Testis (tissue), 2 donors: ENCODE results near the gene ADAMTS13.

Source experiments
- CTCF ChIP-seq, 3 experiments: fragments of 450-650 bp in 2 of 3; fragments of 200-600 bp in 1 of 3; sonication (generic) in 1 of 3; IDR thresholded peaks; one replicate each; pipeline ENCODE4 v1.5.1; 2016 to 2019; ENCODE audit warnings: antibody characterized with exemption in 3 of 3, mild to moderate bottlenecking in 2 of 3, moderate library complexity in 1 of 3
- POLR2A ChIP-seq: fragments of 450-650 bp; IDR thresholded peaks from one replicate; pipeline ENCODE4 v1.6.1; 2017; ENCODE audit warnings: antibody characterized with exemption, mild to moderate bottlenecking, moderate library complexity

GRCh38 chr9:133403766-133404453, 18.3 kb upstream of the ADAMTS13 start:
- peak in 1 of 3 experiments; percentile 35 for TF ChIP-seq CTCF (IDR thresholded peaks at IDR 0.05)
- no peak for TF ChIP-seq POLR2A
